NT2/D1 (cell line): ENCODE results near the gene RFTN1.

ENCODE experiments used
- SUZ12 ChIP-seq: IDR thresholded peaks from 2 replicates; pipeline ENCODE4 v1.6.1; 2011; ENCODE audit not compliant: insufficient read length, insufficient read depth; ENCODE audit errors: extremely low read depth
- YY1 ChIP-seq: IDR thresholded peaks from 2 replicates; pipeline ENCODE4 v1.6.1; 2011; ENCODE audit not compliant: insufficient read length, insufficient read depth
- ZNF274 ChIP-seq: IDR thresholded peaks from 2 replicates; pipeline ENCODE4 v1.6.1; 2011; ENCODE audit warnings: mild to moderate bottlenecking, low read depth, low read length

GRCh38 chr3:16476636-16477035, 36.9 kb downstream of the RFTN1 start:
- TF ChIP-seq ZNF274 (no peak), YY1 (no peak), SUZ12 (no peak)
